NCI-H2107 treated with DMSO at 0.1 percent for 48 hours (cell line): ENCODE data around the gene S100A1.
"Not testable (repeated sequence)": the region's sequence is repeated elsewhere in the genome, so short reads cannot be mapped to it uniquely, and the experiment has no call there.

ENCODE experiments used
- DNase-seq: peaks from one replicate; lab custom pipeline; 2025; ENCODE audit not compliant: unreplicated experiment; lab: John Stamatoyannopoulos, UW

S100A1 gene

GRCh38 chr1:153652805-153653500 lies 24.7 kb downstream of the S100A1 start:
- no peak for DNase-seq

GRCh38 chr1:153655333-153655732 lies 27.1 kb downstream of the S100A1 start:
- no peak for DNase-seq

DNA sequence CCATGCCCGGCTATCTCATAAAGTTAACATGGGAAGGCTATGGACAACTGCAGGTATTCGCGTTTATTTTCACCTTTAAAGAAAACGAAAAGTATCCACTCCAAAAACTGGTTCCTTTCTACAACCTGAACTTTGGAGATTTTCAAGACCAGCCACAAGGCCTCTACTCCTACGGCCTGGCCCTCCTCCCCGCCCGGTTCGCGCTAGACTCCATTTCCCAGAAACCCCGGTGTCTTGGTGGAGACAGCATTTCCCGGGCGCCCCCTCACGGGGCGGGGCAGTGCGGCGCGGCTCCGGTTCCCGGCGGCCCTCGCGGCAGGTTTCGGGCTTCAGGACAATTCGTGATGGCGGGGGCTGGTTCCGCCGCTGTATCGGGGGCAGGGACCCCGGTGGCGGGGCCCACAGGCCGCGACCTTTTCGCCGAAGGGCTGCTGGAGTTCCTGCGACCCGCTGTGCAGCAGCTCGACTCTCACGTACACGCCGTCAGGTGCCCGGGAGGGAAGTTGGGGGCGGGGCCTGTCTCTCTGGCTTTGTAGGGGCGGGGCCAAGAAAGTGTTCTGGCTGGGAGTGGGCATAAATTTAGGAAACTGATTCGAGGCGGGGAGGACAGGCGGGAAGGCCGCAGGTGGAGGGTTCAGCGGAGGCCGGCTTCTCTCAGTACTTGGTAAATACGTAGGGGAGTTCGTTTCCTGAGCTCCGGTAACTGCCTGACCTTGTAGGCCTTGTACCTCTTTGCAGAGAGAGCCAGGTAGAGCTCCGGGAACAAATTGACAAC lies 30.4 kb downstream of the S100A1 start, which contains the start of gene SNAPIN:
SNAPIN (plus strand) TSS at position 304 of the 775 bp plus-strand sequence; CDS start at position 345, 41 bp downstream.
- peak; percentile 78 for DNase-seq

GRCh38 chr1:153659175-153659534 lies 30.9 kb downstream of the S100A1 start:
- no peak for DNase-seq

DNA sequence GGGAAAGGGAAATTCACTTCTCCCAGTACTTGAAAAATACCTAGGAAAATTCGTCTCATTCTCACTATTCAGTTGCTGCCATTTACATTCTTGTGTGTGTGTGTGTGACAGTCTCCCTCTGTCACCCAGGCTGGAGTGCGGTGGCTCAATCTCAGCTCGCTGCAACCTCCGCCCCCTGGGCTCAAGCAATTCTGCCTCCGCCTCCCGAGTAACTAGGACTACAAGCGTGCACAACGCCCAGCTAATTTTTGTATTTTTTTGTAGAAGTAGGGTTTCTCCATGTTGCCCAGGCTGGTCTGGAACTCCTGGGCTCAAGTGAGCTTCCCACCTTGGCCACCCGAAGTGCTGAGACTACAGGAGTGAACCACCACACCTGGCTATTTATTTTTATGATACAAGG lies 31.4 kb downstream of the S100A1 start:
- DNase-seq: no peak

GRCh38 chr1:153661111-153661708 lies 33.0 kb downstream of the S100A1 start:
- DNase-seq: no peak

DNA sequence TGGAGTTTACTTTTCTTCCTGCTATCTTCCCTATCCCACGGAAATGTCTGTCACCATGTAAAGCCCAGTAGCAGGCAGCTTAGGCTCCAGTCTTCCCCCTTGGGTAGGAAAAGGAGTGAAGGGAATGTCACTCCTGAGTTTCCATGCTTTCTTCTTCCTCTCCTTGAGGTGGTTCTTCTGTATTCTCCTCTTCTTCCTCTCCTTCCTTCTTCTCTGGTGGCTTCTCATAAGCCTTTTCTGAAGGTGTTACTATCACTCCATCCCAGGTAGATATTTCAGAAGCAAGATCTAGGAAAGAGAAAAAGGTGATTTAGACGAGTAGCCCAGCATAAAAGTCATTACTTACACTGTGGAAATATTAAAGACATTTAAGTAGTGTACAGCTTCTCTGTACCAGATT lies 34.0 kb downstream of the S100A1 start:
- DNase-seq: no peak

- no peak for DNase-seq
Observed at GRCh38 chr1:153663211-153663610, 35.0 kb downstream of the S100A1 start.

GRCh38 chr1:153667439-153667838 lies 39.2 kb downstream of the S100A1 start:
- DNase-seq: no peak

DNA sequence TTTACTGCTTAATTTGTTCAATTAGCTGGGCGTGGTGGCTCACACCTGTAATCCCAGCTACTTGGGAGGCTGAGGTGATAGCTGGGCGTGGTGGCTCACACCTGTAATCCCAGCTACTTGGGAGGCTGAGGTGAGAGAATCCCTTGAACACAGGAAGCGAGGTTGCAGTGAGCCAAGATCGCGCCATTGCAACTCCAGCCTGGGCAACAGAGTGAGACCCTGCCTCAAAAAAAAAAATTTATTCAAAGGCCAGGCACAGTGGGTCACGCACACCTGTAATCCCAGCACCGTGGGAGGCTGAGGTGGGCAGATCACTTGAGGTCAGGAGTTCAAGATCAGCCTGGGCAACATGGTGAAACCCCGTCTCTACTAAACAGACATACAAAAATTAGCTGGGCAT lies 40.4 kb downstream of the S100A1 start:
- not testable (repeated sequence) for DNase-seq

DNA sequence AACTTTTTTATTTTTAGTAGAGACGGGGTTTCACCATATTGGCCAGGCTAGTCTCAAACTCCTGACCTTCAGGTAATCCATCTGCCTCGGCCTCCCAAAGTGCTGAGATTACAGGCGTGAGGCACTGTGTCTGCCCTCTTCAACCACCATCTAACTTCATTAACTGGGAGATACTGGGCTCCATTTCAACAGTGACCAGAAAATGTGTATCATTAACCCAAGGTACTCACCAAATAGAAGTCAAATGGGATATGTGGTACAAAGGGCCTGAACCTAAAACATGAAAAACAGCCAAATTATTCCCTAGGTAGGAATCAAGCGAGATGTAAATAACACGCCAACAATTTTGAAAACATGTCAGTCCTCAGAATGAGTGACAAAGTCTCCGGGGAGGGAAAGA lies 41.4 kb downstream of the S100A1 start:
- no peak for DNase-seq

GRCh38 chr1:153670257-153670858 lies 42.1 kb downstream of the S100A1 start:
- DNase-seq: no peak

- DNase-seq: peak; percentile 99
Observed at GRCh38 chr1:153670859-153671627, 42.8 kb downstream of the S100A1 start, which contains the start of gene ILF2. TSS of gene ILF2 (minus strand) at chr1:153670993. CDS start at chr1:153670922, 71 bp downstream.

GRCh38 chr1:153671628-153672353 lies 43.6 kb downstream of the S100A1 start:
- DNase-seq: peak; percentile 87

DNA sequence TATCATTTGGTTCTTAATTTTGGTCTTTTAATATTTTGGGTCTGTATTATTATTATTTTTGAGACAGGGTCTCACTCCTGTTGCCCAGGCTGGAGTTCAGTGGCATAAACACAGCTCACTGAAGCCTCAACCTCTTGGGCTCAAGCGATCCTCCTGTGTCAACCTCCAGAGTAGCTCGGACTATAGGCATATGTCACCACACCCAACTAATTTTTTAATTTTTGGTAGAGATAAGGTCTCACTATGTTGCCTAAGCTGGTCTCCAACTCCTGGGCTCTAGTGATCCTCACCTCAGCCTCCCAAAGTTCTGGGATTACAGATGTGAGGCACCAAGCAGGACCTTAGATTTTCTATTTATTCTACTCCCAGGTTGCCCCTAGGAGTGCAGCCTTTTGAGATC lies 45.3 kb downstream of the S100A1 start:
- no peak for DNase-seq

DNA sequence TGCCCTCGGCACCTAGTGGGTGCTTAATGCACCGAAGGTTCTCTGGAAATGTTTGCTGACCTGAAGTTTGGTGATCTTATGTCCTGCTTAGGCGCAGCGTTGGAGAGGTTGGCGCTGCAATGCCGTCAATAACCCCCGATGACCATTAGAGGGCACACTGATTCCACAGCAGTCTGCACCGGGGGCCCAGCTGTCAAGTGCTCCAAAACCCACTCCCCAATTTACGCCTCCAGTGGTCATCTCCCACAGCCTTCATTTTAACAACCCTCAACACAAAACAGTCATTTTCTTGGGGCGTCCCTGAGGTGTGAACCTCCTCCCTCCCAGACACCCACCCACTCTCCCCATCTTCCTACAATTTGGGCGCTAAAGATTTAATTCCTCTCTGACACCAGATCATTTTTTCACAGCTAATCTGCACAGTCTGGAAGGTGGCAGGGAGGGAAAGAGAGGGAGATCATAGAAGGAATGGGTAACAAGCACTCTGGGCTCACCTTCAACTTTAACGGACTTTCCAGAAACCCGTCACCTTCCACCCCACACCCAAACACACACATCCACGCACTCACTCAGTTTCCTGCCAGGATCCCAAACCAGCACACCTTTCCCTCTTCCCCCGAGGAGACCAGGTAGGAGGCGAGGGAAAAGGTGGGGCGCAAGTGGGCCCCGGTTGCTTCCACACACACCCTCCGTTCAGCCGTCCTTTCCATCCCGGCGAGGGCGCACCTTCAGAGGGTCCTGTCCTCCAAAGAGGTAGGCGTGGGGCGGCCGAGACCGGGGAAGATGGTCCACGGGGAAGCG lies 49.7 kb downstream of the S100A1 start:
- peak; percentile 36 for DNase-seq

- no peak for DNase-seq
Observed at GRCh38 chr1:153678519-153679336, 50.5 kb downstream of the S100A1 start, which contains the start of gene NPR1. TSS of gene NPR1 (plus strand) at chr1:153678688. CDS start at chr1:153679109, 421 bp downstream.
